ENCODE data around the gene IL1R2. TPM values are rescaled to one million over a fixed set of nuclear protein-coding genes. Genes with fewer than 3 reads are reported as not detected.

Gene IL1R2
- total and polyA plus RNA-seq, 9 of the 15 experiments (the other 6 are each of a cell fraction or from before 2014, with no cell fraction given), result 0.13 TPM; not detected in 8

GRCh38 chr2:102056079-102056581 is 64.4 kb downstream of the IL1R2 start (continued):
- TF ChIP-seq ID3 (CRISPR knock-in tag; IDR thresholded peaks at IDR 0.05), result no peak
- no peak for TF ChIP-seq ID3 (tag; IDR thresholded peaks at IDR 0.05)
- TF ChIP-seq SAFB (IDR thresholded peaks at IDR 0.05; ENCODE audit: borderline replicate concordance, low read depth, low read length), result no peak
- no peak for TF ChIP-seq RBFOX2 (IDR thresholded peaks at IDR 0.05; ENCODE audit: low read depth, low read length)
- no peak for TF ChIP-seq MYBL2 (IDR thresholded peaks at IDR 0.05; ENCODE audit: low read depth)
- no peak for TF ChIP-seq MYBL2 (CRISPR knock-in tag; IDR thresholded peaks at IDR 0.05; ENCODE audit: borderline replicate concordance)
- TF ChIP-seq PURB (CRISPR knock-in tag; IDR thresholded peaks at IDR 0.05; ENCODE audit: low read depth), result no peak
- no peak for TF ChIP-seq ZNF239 (CRISPR knock-in tag; IDR thresholded peaks at IDR 0.05)
- TF ChIP-seq ZFP1 (CRISPR knock-in tag; IDR thresholded peaks at IDR 0.05), result no peak
- TF ChIP-seq CBFA2T2 (conservative IDR thresholded peaks at IDR 0.05), result peak; percentile 26; the same call in 1 of the 2 replicates
- no peak for TF ChIP-seq E2F8 (IDR thresholded peaks at IDR 0.05; ENCODE audit: low read depth, partially characterized antibody)
- no peak for TF ChIP-seq XRCC3 (IDR thresholded peaks at IDR 0.05)
- TF ChIP-seq PRPF4 (IDR thresholded peaks at IDR 0.05; ENCODE audit: insufficient read depth, low read depth, low read length, poor library complexity, severe bottlenecking), result no peak
- TF ChIP-seq KDM5B (IDR thresholded peaks at IDR 0.05; ENCODE audit: insufficient replicate concordance, low read depth, low read length), result no peak
- no peak for TF ChIP-seq FOSL1 (tag; conservative IDR thresholded peaks at IDR 0.05)
- TF ChIP-seq NCOR1 (IDR thresholded peaks at IDR 0.05), result no peak
- TF ChIP-seq JUND (IDR thresholded peaks at IDR 0.05; ENCODE audit: borderline replicate concordance, low read depth, low read length), result peak; percentile 88
- peak; percentile 88 for TF ChIP-seq JUND (tag; IDR thresholded peaks at IDR 0.05; ENCODE audit: borderline replicate concordance, low read depth, low read length)
- TF ChIP-seq TGIF2 (CRISPR knock-in tag; IDR thresholded peaks at IDR 0.05), result no peak
- TF ChIP-seq KAT8 (IDR thresholded peaks at IDR 0.05; ENCODE audit: low read depth), result no peak
- no peak for TF ChIP-seq ZNF232 (CRISPR knock-in tag; IDR thresholded peaks at IDR 0.05)
- TF ChIP-seq TBL1XR1 (IDR thresholded peaks at IDR 0.05; ENCODE audit: low read length in 2 of 2), result no peak
- no peak for TF ChIP-seq CLOCK (CRISPR knock-in tag; IDR thresholded peaks at IDR 0.05; ENCODE audit: borderline replicate concordance)
- no peak for TF ChIP-seq ZNF41 (CRISPR knock-in tag; conservative IDR thresholded peaks at IDR 0.05)
- no peak for TF ChIP-seq ADNP (tag; IDR thresholded peaks at IDR 0.05)
- peak in 1 of 2 experiments; percentile 21; a peak in 1 of 4 replicates for TF ChIP-seq TRIM24 (IDR thresholded peaks at IDR 0.05)

Data from K562 (cell line).